DMS114 treated with DMSO at 0.1 percent for 48 hours (cell line): ENCODE data around the gene PID1.

Experiments
- DNase-seq: peaks from one replicate; lab custom pipeline; 2025; ENCODE audit not compliant: unreplicated experiment; lab: John Stamatoyannopoulos, UW

PID1 gene

GRCh38 chr2:229127471-229127870 is 143.6 kb downstream of the PID1 start:
- no peak for DNase-seq

GRCh38 chr2:229126066-229126465 is 145.0 kb downstream of the PID1 start:
- DNase-seq, result no peak

- DNase-seq, result no peak
These were observed 147.0 kb downstream of the PID1 start for GRCh38 chr2:229124136-229124535.

- DNase-seq, result no peak
These were observed 152.2 kb downstream of the PID1 start for GRCh38 chr2:229118927-229119326.

GRCh38 chr2:229118336-229118735 is 152.8 kb downstream of the PID1 start:
- DNase-seq, result no peak

- no peak for DNase-seq
These were observed 159.3 kb downstream of the PID1 start for GRCh38 chr2:229111744-229112143.

- DNase-seq, result no peak
These were observed 161.9 kb downstream of the PID1 start for GRCh38 chr2:229109195-229109594.

GRCh38 chr2:229107601-229108000 is 163.5 kb downstream of the PID1 start:
- no peak for DNase-seq

GRCh38 chr2:229104974-229105387 is 166.1 kb downstream of the PID1 start:
- no peak for DNase-seq

GRCh38 chr2:229104025-229104424 is 167.1 kb downstream of the PID1 start:
- DNase-seq, result no peak

- no peak for DNase-seq
These were observed 169.8 kb downstream of the PID1 start for GRCh38 chr2:229101314-229101713.

- DNase-seq, result no peak
These were observed 171.9 kb downstream of the PID1 start for GRCh38 chr2:229099231-229099630.

- DNase-seq, result no peak
These were observed 172.3 kb downstream of the PID1 start for GRCh38 chr2:229098801-229099200.

GRCh38 chr2:229096409-229097066 is 174.5 kb downstream of the PID1 start:
- no peak for DNase-seq

GRCh38 chr2:229095472-229095871 is 175.6 kb downstream of the PID1 start:
- DNase-seq, result no peak

- no peak for DNase-seq
These were observed 180.9 kb downstream of the PID1 start for GRCh38 chr2:229090225-229090624.

GRCh38 chr2:229089776-229090175 is 181.3 kb downstream of the PID1 start:
- no peak for DNase-seq

GRCh38 chr2:229088966-229089700 is 182.0 kb downstream of the PID1 start:
- no peak for DNase-seq

- no peak for DNase-seq
These were observed 182.6 kb downstream of the PID1 start for GRCh38 chr2:229088517-229088913.

GRCh38 chr2:229087843-229088516 is 183.1 kb downstream of the PID1 start:
- DNase-seq, result no peak

GRCh38 chr2:229087267-229087666 is 183.8 kb downstream of the PID1 start:
- DNase-seq, result no peak

- DNase-seq, result no peak
These were observed 185.6 kb downstream of the PID1 start for GRCh38 chr2:229085439-229085838.
